Dedifferentiated amniotic fluid mesenchymal stem cell (primary cell): ENCODE data around the gene SMIM41.

ENCODE experiments used
- DNase-seq: peaks from one replicate; pipeline ENCODE4 v3.0.0-alpha.2; 2016; ENCODE audit errors: extremely low spot score

The SMIM41 gene

DNA sequence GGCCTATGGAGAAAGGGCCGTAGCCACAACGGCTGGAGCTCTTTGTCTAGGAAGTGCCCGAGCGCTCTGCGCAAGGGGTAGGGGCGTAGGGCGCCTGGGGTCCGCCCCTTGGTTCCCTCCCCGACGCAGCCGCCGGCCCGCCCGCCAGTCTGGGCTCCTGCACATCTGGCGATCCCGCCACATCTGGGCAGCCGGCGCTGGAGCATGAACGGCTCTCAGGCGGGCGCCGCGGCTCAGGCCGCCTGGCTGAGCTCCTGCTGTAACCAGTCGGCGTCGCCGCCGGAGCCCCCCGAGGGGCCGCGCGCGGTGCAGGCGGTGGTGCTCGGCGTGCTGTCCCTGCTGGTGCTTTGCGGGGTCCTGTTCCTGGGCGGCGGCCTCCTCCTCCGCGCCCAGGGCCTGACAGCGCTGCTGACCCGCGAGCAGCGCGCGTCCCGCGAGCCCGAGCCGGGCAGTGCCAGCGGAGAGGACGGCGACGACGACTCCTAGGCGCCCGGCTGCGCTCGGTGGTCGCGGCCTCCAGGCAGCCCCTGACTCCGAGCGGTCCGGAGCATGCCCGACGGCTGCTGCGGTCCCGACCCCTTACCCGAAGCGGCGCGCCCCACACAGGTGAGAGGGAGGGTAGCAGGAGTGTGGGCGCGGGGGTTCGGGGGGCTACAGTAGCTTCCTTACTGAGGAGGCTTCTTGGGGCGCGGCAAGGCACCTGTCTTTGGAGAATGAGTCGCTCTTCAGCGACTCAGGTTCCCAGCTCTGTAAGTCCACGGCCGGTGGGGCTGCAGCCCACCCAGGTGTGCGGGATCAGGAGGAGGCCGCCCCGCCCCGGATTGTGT, at the start of gene SMIM41:
SMIM41 (plus strand) TSS at position 129 of the 827 bp plus-strand sequence; CDS start at position 205, 76 bp downstream.
- DNase-seq = no peak

DNA sequence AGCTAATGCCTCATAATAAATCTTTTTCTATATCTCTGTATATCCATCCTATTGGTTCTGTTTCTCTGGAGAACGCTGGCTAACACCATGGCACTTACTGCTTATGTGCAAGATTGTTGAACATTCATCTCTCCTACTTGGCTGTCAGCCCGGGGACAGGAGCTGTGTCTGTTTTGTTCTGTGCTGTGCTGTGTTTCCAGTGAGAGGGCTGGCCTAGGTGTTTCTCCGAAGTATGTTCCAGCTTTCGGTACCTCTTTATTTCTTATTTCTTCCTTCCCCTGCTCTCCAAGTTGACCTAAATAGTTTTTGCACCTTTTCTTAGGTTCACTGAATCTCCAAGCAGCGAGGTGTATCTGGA, 47.1 kb upstream of the SMIM41 start:
- DNase-seq = peak; percentile 49

DNA sequence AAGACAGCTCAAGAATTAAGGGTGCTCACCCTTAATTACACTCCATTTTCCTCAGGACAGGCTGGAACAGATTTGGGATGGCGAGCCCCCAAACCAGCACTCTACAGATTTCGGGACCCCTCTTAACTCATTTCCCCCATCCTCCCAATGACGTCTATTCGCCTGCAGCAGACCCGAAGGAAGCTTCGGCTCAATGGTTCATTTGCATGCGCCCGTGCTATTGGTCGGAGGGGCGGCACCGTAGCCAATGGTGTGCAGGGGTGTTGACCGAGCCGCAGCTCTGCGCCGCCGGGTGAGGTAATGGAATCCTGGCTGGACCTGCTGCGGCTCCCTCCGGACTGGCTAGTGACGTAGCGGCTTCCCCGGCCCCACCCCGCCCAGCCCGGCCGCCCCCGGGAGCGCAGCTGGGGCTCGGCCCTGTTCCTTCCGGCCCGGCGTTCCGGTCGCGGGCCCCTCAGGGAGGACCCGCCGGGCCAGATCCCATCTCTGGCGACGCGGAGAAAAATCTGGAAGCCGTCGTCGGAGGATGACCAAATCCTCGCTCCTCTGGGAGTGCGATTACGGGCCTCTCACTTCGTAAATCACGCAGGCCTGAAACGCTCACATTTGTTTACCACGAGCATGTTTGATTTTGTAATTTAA, 46.6 kb upstream of the SMIM41 start:
- DNase-seq = peak; percentile 96

DNA sequence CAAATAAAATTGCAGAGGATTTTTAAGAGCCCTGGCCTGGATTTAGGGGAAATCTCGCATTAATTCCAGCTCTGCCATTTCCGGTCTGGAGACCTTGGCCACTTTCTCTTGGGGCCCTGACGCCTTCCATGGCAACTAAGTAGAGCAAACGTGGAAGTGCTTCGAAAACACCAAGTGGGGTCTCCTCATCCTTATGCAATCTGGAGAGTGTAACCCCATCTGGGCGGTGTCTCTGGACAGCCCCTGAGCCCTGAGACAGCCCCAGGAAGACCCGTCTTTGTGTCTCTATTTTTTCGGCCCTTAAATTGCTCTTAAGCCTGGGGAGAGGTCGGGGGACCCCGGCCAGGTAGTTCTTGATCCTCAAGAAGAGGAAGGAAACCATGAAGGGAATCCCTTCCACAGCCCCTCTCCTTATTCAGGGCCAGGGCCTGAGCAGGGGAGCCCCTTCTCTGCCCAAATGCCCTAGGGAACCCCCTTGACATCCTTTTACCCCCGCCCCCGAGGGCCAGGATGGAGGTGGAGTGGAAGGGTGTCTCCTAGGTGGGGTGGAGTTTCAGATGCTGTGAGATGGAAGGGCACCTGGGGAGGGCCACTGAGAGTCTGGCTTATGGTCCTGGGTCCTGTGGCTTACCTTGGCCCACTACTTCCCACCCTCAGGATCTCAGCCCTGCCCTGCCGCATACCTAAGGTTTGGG, 45.9 kb upstream of the SMIM41 start:
- DNase-seq = no peak

DNA sequence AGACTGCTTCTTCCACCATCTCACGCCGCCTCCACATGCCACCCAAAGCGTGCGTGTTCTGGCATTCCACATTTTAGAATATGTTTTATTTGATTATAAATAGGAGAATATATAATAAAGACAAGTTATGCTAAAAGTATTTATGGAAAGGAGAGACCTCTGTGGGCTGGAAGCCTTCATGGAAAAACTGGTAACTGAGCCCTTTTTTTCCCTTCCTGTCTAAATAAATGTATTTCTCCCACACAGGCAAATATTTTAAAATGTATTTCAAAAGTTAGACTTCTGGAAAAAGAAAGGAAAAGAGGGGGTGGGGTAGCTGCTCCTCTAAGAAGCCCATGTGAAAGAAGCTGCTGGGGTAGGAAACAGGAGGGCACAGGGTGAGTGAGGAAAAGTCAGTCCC, 44.3 kb upstream of the SMIM41 start:
- DNase-seq = no peak

DNA sequence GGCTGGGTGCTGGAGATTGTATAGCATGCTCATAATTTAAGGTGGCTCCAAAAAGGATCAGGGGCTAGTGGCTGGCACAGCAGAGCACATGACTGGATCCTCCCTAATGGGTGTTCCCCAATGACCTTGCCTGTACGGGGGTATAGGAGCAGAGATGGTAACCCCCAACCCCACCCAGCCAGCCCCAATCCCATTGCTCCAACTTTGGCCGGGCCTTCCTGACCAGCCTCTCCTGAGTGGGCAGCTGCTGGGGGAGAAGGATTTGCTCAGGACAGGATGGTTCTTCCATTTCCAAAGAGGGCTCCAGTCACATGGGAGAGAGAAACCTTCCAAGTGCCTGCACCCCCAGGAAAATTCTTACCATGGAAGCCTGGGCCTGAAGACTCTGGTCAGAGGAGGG, 43.6 kb upstream of the SMIM41 start:
- DNase-seq = no peak

DNA sequence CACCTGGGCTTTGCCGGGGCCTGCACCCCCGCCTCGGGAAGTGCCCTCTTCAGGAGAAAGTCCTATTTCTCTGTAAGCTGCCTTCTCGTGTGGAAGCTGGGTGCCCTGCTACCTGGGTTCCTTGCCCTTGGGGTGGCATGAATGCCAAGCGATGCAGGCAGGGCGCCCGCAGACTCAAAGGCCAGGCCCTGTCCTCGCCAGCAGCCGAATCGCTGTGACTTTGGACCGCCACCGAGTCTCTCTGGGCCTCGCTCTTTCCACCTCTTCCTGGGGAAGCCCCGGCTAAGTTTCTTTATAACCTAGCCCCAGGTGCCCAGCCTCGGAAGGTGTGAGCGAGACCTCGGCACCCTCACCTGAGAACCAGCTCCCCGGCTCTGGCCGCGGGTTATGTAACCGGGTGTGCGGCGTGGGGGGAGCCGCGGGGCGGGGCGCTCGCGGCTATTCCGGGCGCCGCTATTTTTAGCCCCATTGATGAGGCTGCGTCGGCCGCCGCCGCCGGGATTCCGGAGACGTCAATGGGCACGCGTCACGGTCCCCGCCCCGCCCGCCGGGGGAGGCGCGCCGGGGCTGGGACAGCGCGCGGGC, 42.8 kb upstream of the SMIM41 start:
- DNase-seq = peak; percentile 72

DNA sequence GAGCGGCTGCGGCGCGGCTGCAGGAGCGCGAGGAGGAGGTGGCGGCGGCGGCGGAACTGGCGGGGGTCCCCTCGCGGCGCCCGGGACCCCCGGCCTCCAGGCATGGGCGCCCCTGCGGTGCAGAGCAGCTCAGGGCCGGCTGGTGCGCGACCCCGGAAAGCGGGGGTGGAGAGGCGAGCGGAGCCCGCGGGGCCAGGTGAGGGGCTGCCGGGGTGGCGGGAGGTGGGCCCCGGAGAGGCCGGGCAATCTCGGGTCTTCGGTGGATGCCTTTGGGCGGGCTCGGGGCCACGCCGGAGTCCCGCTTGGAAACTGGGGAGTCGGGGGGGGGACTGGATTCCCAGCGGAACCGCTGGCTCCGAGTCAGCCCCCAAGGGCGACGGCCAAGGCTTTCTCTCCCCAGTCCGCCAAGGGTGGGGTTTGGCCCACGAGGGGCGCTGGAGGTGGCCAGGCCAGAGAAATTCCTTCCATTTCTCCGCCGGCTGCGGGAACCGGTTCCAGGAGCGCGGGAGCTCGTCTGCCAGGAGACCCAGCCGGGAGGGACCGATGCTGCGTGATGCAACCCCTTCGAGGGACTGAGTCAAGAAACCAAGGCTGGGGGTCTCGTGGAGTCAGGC, 42.1 kb upstream of the SMIM41 start:
- peak; percentile 60 for DNase-seq

DNA sequence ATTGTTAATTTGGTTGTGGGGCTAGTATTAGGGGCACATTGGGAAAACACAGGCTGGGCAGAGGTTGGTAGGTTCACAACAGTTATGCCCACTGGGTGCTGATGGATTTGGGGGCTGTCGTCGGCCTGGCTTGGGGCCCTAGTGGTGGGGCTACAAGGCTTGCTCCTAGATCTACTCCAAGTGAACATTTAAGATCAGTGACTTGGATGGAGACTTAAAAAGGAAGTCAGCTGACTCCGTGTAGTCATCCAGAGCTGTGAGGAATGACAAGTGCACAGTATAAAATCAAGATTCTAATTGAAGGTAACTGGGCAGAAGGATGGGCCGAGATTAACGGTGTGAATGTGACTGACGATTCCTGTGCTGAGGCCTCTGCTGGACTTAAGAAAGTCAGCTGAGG, 41.1 kb upstream of the SMIM41 start:
- DNase-seq = no peak

DNA sequence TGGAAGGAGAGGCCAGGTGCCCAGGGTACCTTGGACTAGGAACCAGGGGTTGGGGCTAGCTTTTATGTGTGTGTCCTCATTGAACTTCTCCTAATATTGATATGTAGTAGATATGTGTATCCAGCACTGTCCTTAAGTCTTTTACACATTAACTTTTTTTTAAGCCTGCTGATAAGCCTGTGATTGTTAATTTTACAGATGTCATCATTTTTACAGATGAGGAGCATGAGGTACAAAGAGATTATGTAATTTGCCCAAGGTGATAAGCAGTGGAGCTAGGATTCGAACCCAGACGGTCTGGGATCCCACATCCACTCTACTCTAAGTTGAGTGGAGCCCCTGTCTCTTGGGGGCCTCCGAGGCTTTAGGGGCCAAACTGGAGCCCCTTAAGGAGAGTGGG, 38.5 kb upstream of the SMIM41 start:
- DNase-seq = no peak

DNA sequence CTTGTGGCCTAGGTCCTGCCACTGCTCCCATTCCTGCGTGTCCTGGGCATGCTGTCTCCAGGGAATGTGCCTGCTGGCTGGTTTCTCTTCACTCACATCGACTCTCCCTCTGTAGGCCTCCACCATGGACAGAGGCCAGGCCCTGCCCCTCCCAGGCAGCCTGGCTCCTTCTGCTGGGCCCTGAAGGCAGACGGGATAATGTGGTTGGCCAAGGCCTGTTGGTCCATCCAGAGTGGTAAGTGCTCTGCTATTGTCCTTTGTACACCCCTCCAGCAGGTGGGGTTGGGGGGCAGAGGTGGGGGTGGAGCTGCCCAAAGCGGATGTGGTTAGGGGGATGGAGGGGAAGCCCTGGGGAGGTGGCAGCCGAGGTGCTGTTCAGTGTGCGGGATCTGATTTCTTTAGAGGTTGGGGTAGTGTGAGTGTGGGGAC, 37.8 kb upstream of the SMIM41 start:
- peak; percentile 80 for DNase-seq

DNA sequence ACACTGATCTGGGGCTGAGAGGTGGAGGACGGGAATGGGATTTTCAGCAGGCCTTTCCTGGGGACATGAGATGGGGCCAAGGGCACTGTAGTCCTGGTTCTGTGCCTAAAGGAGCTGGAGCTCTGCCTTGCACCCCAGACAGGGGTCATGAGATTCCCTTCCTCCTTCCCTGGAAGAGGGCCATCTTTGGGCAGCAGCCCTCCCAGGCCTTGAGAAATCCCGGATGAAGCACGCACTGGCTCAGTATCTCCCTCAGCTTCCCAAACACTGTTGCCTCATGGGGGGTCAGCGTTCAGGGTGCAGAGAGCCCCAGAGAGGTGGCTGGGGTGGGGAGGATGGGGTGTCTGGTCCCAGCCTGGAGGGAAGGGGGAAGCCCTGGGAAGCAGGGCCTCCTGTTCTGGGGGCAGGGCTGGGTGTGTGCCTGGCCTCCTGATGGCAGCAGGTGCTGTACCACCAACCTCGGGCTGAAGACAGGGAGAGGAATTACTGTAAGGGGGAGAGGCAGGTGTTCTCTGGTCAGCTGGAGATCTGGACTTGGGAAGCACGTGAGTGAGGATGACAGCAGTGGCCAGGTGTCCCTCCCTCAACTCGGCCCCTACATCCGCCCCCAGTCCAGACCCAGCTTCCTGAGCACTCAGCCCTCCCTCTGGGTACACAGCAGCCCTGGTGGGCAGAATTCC, 36.7 kb upstream of the SMIM41 start:
- DNase-seq = no peak

DNA sequence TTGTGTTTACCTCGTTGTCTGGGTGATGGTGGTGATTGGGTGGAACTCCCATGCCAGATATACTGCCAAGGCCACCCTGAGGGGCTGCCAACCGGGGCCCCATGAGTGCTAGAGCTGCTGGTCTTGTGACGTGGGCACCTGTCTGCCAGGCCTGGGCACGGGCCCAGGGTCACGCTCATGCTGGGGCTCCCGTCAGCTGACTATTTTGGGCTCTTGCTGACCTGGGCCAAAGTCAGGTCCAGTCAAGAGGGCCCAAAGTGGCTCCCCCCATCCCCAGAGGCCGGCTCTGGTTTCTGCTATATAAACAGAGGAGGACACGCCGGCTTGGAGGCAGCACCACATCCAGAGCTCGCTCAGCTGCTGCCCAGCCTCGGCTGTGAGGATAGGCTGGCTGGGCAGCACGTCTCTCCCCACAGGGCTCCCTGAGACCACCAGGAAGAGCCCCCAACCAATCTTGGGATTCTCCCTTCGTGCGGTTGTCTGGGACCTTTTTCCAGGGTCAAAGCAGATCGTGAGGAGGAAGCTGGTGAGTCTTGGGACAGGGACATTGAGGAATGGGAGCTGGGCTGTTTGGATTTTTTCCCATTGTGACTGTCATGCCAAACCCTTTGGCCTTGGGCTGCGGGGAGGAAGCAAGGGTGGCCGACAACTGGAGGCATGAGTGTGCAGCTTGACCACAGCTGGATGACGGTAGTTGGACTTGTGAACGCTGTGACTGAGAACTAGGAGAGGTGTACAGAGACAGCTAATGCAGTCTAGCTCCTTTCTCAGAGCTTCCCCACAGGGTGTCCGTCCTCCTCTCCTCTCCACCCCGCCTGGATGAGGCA, 35.9 kb upstream of the SMIM41 start:
- DNase-seq = no peak

DNA sequence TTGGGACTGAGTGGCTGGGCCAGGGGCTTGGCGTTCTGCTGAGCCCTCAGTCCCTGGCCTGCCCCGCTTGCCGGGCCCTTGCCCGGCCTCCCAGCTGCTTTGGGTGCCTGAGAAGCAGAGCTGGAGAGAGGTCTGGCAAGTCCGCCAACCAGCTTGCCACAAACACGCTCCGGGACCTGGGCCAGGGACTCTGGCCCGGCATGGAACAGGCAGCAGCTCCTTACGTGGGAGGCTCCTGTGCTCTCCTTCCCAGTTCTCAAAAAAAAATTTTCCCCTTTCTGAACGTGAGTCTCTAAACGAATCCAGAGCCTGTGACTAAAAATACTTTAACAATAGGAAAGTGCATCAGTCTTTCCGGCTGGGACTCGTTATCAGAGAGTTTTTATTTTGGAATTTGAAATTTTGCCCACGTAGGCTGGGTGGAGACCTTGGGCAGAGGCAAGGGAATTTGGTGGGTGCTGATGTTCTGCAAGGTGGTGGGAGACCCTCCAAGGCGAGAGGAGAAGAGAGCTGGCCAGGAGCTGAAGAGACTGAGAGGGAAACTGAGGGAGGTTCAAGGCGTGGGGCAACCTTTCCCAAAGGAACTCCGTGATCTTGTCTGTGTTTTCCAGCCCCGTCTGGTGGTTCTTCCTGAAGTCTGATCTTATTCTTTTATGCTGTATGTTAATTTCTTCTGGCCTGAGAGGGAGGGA, 35.1 kb upstream of the SMIM41 start:
- peak; percentile 68 for DNase-seq

DNA sequence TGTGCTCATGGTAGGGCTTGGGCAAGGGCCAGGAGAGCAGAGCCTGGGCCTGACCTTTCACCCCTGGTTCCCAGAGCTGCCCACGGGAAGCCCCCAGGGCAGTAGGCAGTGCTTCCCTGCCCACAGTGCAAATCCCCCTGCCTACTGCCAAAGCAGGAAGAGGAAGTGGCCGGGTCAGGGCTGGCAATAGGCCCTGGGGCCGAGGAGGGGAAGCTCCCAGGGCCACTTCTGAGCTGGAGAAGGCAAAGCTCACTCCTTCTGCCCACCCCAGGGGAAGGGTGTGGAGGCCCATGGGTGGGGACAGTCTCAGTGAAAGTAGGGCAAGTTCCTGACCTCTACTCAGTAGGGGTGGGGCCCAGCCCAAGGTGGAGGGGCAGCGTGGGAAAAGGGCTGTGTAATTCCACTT, 33.7 kb upstream of the SMIM41 start:
- DNase-seq = no peak

DNA sequence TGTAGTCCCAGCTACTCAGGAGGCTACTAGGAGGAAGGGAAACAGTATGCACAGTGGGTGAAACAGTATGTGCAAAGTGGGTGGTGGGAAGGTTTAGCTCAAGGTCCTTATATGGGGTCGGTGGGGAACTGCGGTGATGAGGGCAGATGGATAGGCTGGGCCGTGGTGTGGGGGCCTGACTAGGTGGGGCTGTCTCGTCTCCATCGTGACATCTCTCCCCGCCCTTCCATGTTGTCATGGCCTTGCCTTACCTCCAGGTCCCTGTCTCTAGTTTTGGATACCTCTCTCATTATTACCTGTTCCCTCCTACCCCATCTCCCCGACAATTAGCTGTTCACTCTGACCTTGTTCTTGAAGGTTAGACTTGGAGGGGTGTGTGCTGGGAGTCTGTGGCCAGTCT, 32.6 kb upstream of the SMIM41 start:
- DNase-seq = no peak

DNA sequence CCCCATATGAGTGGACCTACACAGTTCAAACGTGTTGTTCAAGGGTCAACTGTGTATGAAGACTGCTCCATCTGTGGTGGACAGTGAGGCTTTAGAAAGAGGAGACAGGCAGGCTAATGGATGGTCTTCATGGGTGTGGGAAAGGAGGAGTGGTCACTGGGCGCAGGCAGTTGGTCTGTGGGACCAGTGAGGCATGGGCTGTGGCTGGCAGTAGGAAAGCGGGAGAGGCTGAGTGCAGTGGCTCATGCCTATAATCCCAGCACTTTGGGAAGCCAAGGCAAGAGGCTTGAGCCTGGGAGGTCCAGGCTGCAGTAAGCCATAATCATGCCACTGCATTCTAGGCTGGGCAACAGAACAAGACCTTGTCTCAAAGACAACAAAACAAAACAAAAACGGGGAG, 30.2 kb upstream of the SMIM41 start:
- DNase-seq = no peak

DNA sequence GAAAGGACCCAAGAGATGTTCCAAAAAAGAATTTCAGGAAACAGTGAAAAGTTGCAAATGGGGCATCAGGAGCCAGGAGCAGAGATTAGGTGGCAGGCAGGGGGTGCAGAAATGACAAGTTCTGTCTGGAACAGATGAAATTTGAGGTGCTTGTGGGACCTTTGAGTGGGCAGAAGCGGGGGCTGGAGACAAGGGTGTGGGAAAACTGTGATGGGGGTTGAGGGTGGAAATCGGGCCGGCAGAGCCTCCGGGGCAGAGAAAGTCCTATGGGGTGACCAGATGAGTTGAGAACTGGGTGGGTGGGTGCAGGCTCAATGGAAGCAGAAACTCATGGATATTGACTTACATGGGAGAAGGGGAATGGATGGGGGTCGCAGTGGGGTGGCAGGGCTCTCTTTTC, 29.8 kb upstream of the SMIM41 start:
- DNase-seq = no peak

DNA sequence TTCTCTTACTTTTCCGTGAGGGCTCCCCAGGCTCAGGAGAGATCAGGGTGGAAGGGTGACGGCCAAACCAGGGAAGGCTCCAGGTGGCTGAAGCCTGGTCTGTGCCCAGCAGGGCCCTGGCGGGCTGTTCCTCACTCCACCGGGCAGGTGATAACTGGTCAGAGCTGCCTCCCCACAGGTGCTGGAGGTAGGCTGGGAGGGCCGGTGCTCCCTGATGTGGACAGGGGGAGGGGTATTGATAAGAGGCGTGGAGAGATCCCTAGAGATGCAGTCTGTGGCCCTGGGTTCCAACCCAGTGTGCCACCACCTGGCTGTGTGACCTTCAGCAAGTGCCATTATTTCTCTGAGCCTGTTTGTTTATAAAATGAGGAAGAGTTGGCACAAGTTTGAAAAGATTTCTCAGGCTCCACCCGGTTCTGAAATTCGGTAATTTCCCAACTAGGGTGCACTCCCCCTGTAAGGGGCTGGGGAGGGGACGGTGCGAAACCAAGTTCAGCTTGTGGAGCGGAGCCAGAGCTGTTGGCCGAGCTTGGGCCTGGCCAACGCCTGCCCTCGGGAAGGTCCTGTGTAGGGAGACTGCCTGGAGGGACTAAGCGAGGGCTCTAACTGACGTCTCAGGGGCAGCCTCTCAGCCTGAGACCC, 29.3 kb upstream of the SMIM41 start:
- no peak for DNase-seq
